Renal pelvis (tissue), 4 donors: ENCODE results near the gene GPR180. TPM values are rescaled to one million over a fixed set of nuclear protein-coding genes. Genes with fewer than 3 reads are reported as not detected.
"Not testable (repeated sequence)": the region's sequence is repeated elsewhere in the genome, so short reads cannot be mapped to it uniquely, and the experiment has no call there.

ENCODE experiments used
- DNase-seq: peaks from one replicate; pipeline ENCODE4 v3.0.0-alpha.2; 2013
- polyA plus RNA-seq, 3 donors: library from polyadenylated mRNA; unstranded; fragments of 120-200 nt; gene quantifications; one replicate each; pipeline ENCODE4 v1.2.1, GENCODE V29; 2013; ENCODE audit not compliant: insufficient read length in 3 of 3

Gene GPR180
- polyA plus RNA-seq, 3 donors: 7.3 to 8.3 (median 7.6) TPM

GRCh38 chr13:94637677-94638076, 36.0 kb downstream of the GPR180 start:
- not testable (repeated sequence) for DNase-seq

- DNase-seq: no peak
Observed at GRCh38 chr13:94640721-94641120, 39.1 kb downstream of the GPR180 start.

GRCh38 chr13:94641409-94641941, 39.8 kb downstream of the GPR180 start:
- peak; percentile 57 for DNase-seq

- no peak for DNase-seq
Observed at GRCh38 chr13:94646904-94647303, 45.2 kb downstream of the GPR180 start.

- no peak for DNase-seq
Observed at GRCh38 chr13:94656176-94656575, 54.5 kb downstream of the GPR180 start.

- DNase-seq: no peak
Observed at GRCh38 chr13:94656766-94657165, 55.1 kb downstream of the GPR180 start.

GRCh38 chr13:94657167-94657566, 55.5 kb downstream of the GPR180 start:
- DNase-seq: no peak

GRCh38 chr13:94658926-94659597, 57.4 kb downstream of the GPR180 start:
- no peak for DNase-seq

- no peak for DNase-seq
Observed at GRCh38 chr13:94659598-94659946, 57.9 kb downstream of the GPR180 start.

- DNase-seq: no peak
Observed at GRCh38 chr13:94660695-94661326, 59.2 kb downstream of the GPR180 start.

GRCh38 chr13:94661406-94661805, 59.7 kb downstream of the GPR180 start:
- no peak for DNase-seq

GRCh38 chr13:94662274-94662945, 60.8 kb downstream of the GPR180 start:
- DNase-seq: no peak

- DNase-seq: no peak
Observed at GRCh38 chr13:94664889-94665288, 63.2 kb downstream of the GPR180 start.

- no peak for DNase-seq
Observed at GRCh38 chr13:94666065-94666464, 64.4 kb downstream of the GPR180 start.

- DNase-seq: no peak
Observed at GRCh38 chr13:94667190-94667589, 65.5 kb downstream of the GPR180 start.

- DNase-seq: no peak
Observed at GRCh38 chr13:94672400-94672799, 70.7 kb downstream of the GPR180 start.

GRCh38 chr13:94673851-94674250, 72.2 kb downstream of the GPR180 start:
- DNase-seq: no peak

GRCh38 chr13:94674609-94675348, 73.1 kb downstream of the GPR180 start:
- peak; percentile 26 for DNase-seq

- no peak for DNase-seq
Observed at GRCh38 chr13:94677799-94678198, 76.1 kb downstream of the GPR180 start.

- no peak for DNase-seq
Observed at GRCh38 chr13:94678845-94679244, 77.2 kb downstream of the GPR180 start.

- DNase-seq: no peak
Observed at GRCh38 chr13:94679614-94680013, 78.0 kb downstream of the GPR180 start.

- DNase-seq: no peak
Observed at GRCh38 chr13:94682229-94682628, 80.6 kb downstream of the GPR180 start.
